ENCODE measurements around the gene CDC6. TPM values are rescaled to one million over a fixed set of nuclear protein-coding genes. Genes with fewer than 3 reads are reported as not detected.

The CDC6 gene
- total and polyA plus RNA-seq, 2 of the 8 experiments (the other 6 are each of a cell fraction or from before 2014, with no cell fraction given): 50.5 to 140 TPM

GRCh38 chr17:40307740-40308239 lies 20.1 kb downstream of the CDC6 start (continued):
- no peak for TF ChIP-seq CHD7 (IDR thresholded peaks at IDR 0.05; ENCODE audit: insufficient replicate concordance, low read length)
- TF ChIP-seq RBBP5 (IDR thresholded peaks at IDR 0.05; ENCODE audit: borderline replicate concordance, low read depth, low read length): no peak
- TF ChIP-seq SAP30 (IDR thresholded peaks at IDR 0.05; ENCODE audit: insufficient read depth, insufficient replicate concordance, low read length): no peak
- TF ChIP-seq BACH1 (IDR thresholded peaks at IDR 0.05; ENCODE audit: low read length): no peak
- no peak for TF ChIP-seq TCF12 (IDR thresholded peaks at IDR 0.05; ENCODE audit: low read depth, low read length)
- TF ChIP-seq GTF2F1 (IDR thresholded peaks at IDR 0.05; ENCODE audit: borderline replicate concordance, low read depth, low read length): no peak
- TF ChIP-seq KDM1A (IDR thresholded peaks at IDR 0.05; ENCODE audit: borderline replicate concordance, low read length): no peak
